MM.1S (cell line): ENCODE measurements around the gene NOXRED1.

Experiments used
- DNase-seq: peaks from one replicate; pipeline ENCODE4 v3.0.0-alpha.2; 2015
- H2AFZ ChIP-seq: fragments of 300-600 bp; sonication (generic); 2 replicates; pipeline ENCODE4 v1.6.0; 2016; ENCODE audit warnings: antibody characterized with exemption, low read length
- H3F3A ChIP-seq: fragments of 300-600 bp; sonication (generic); 2 replicates; pipeline ENCODE4 v1.6.1; 2016; ENCODE audit warnings: mild to moderate bottlenecking, antibody characterized with exemption, low read length, moderate library complexity, mixed read lengths; ENCODE audit not compliant: insufficient read depth
- H3K27ac ChIP-seq: fragments of 300-600 bp; sonication (generic); 2 replicates; pipeline ENCODE4 v1.5.1; 2016; ENCODE audit warnings: mild to moderate bottlenecking, low read length
- H3K27me3 ChIP-seq: fragments of 300-600 bp; sonication (generic); replicated peaks from 2 replicates; pipeline ENCODE4 v1.6.0; 2016; ENCODE audit warnings: low read length; ENCODE audit not compliant: insufficient read depth
- H3K36me3 ChIP-seq: fragments of 300-600 bp; sonication (generic); replicated peaks from 2 replicates; pipeline ENCODE4 v1.6.1; 2016; ENCODE audit warnings: mild to moderate bottlenecking, low read length, mixed read lengths; ENCODE audit not compliant: insufficient read depth
- H3K4me1 ChIP-seq: fragments of 300-600 bp; sonication (generic); 2 replicates; pipeline ENCODE4 v1.6.1; 2016; ENCODE audit warnings: low read length, mixed read lengths
- H3K4me2 ChIP-seq: fragments of 300-600 bp; sonication (generic); 2 replicates; pipeline ENCODE4 v1.6.0; 2016; ENCODE audit warnings: low read depth, low read length
- H3K4me3 ChIP-seq: fragments of 300-600 bp; sonication (generic); 2 replicates; pipeline ENCODE4 v1.5.1; 2016; ENCODE audit warnings: low read length, mixed read lengths
- H3K79me2 ChIP-seq: fragments of 300-600 bp; sonication (generic); 2 replicates; pipeline ENCODE4 v1.6.1; 2016; ENCODE audit warnings: mixed run types, low read length, mixed read lengths
- H3K9ac ChIP-seq: fragments of 300-600 bp; sonication (generic); 2 replicates; pipeline ENCODE4 v1.6.1; 2016; ENCODE audit warnings: low read length, mixed read lengths
- H3K9me2 ChIP-seq: fragments of 300-600 bp; sonication (generic); replicated peaks from 2 replicates; pipeline ENCODE4 v1.6.1; 2016; ENCODE audit warnings: mild to moderate bottlenecking, low read length, mixed read lengths; ENCODE audit not compliant: insufficient read depth
- H3K9me3 ChIP-seq: fragments of 300-600 bp; sonication (generic); replicated peaks from 2 replicates; pipeline ENCODE4 v1.6.1; 2016; ENCODE audit warnings: mild to moderate bottlenecking, low read length, mixed read lengths; ENCODE audit not compliant: insufficient read depth
- H4K20me1 ChIP-seq: fragments of 300-600 bp; sonication (generic); 2 replicates; pipeline ENCODE4 v1.6.1; 2016; ENCODE audit warnings: mild to moderate bottlenecking, low read length, moderate library complexity, mixed read lengths; ENCODE audit not compliant: insufficient read depth
- CTCF ChIP-seq: fragments of 300-600 bp; sonication (generic); IDR thresholded peaks from 2 replicates; pipeline ENCODE4 v1.5.1; 2016; ENCODE audit warnings: antibody characterized with exemption, low read length, mixed read lengths
- EZH2 ChIP-seq: fragments of 300-600 bp; sonication (generic); optimal IDR thresholded peaks from 2 replicates; pipeline ENCODE3; 2017; ENCODE audit warnings: low read depth, mild to moderate bottlenecking, antibody characterized with exemption, low read length, mixed read lengths
- EZH2phosphoT487 ChIP-seq: fragments of 300-600 bp; sonication (generic); IDR thresholded peaks from 2 replicates; pipeline ENCODE4 v1.6.1; 2018; ENCODE audit warnings: antibody characterized with exemption, low read length

NOXRED1 gene

GRCh38 chr14:77372304-77372841, 51.0 kb downstream of the NOXRED1 start:
- Histone ChIP-seq H3K9me2 (no peaks in the 10 kb centered on the region), H3K4me2 (no peak overlapping the region), H3K4me1 (0 out of 2 replicates have a peak, but pooled peaks cover 3% of the 10 kb centered on the region), H3K27me3 (no peaks in the 10 kb centered on the region), H2AFZ (no peak overlapping the region), H3K79me2 (peaks cover 10% of the 10 kb centered on the region; the same call in 1 of the 2 replicates), H3K9ac (no peak overlapping the region), H3K9me3 (no peaks in the 10 kb centered on the region), H4K20me1 (no peaks in the 10 kb centered on the region), H3K4me3 (no peak overlapping the region), H3K27ac (no peak overlapping the region), H3F3A (no peaks in the 10 kb centered on the region), H3K36me3 (no peaks in the 10 kb centered on the region)
- DNase-seq: no peak
- TF ChIP-seq EZH2phosphoT487 (no peak), EZH2 (no peak), CTCF (no peak)

GRCh38 chr14:77369285-77369684, 54.0 kb downstream of the NOXRED1 start:
- H4K20me1 ChIP-seq: no peaks in the 10 kb centered on the region
- H3F3A ChIP-seq: no peaks in the 10 kb centered on the region
- H3K79me2 ChIP-seq: no peaks in the 10 kb centered on the region
- H3K4me1 ChIP-seq: no peaks in the 10 kb centered on the region
- H3K4me2 ChIP-seq: no peak overlapping the region
- no peaks in the 10 kb centered on the region for H3K9me3 ChIP-seq
- H3K9ac ChIP-seq: no peak overlapping the region
- H3K36me3 ChIP-seq: no peaks in the 10 kb centered on the region
- H3K27me3 ChIP-seq: no peaks in the 10 kb centered on the region
- H3K27ac ChIP-seq: no peak overlapping the region
- no peaks in the 10 kb centered on the region for H3K9me2 ChIP-seq
- no peak overlapping the region for H3K4me3 ChIP-seq
- no peak for DNase-seq
- no peak overlapping the region for H2AFZ ChIP-seq
- TF ChIP-seq EZH2: no peak
- TF ChIP-seq CTCF: no peak
- TF ChIP-seq EZH2phosphoT487: no peak

GRCh38 chr14:77364146-77364545, 59.2 kb downstream of the NOXRED1 start:
- H2AFZ ChIP-seq: no peak overlapping the region
- H3K27me3 ChIP-seq: no peaks in the 10 kb centered on the region
- H3K4me1 ChIP-seq: no peaks in the 10 kb centered on the region
- TF ChIP-seq EZH2: no peak
- no peaks in the 10 kb centered on the region for H3K36me3 ChIP-seq
- no peak overlapping the region for H3K27ac ChIP-seq
- no peaks in the 10 kb centered on the region for H3K79me2 ChIP-seq
- H3K4me3 ChIP-seq: no peak overlapping the region
- DNase-seq: no peak
- H3F3A ChIP-seq: no peaks in the 10 kb centered on the region
- no peaks in the 10 kb centered on the region for H4K20me1 ChIP-seq
- no peaks in the 10 kb centered on the region for H3K9me2 ChIP-seq
- H3K9ac ChIP-seq: no peak overlapping the region
- H3K4me2 ChIP-seq: no peak overlapping the region
- no peaks in the 10 kb centered on the region for H3K9me3 ChIP-seq

GRCh38 chr14:77359626-77360025, 63.7 kb downstream of the NOXRED1 start:
- no peak overlapping the region for H3K4me3 ChIP-seq
- no peak for DNase-seq
- no peaks in the 10 kb centered on the region for H4K20me1 ChIP-seq
- H3K9me3 ChIP-seq: no peaks in the 10 kb centered on the region
- no peak for TF ChIP-seq EZH2
- TF ChIP-seq EZH2phosphoT487: no peak
- no peak for TF ChIP-seq CTCF
- no peak overlapping the region for H2AFZ ChIP-seq
- no peak overlapping the region for H3K9ac ChIP-seq
- H3F3A ChIP-seq: no peaks in the 10 kb centered on the region
- no peaks in the 10 kb centered on the region for H3K79me2 ChIP-seq
- H3K4me1 ChIP-seq: no peaks in the 10 kb centered on the region
- no peaks in the 10 kb centered on the region for H3K36me3 ChIP-seq
- no peak overlapping the region for H3K4me2 ChIP-seq
- H3K9me2 ChIP-seq: no peaks in the 10 kb centered on the region
- H3K27me3 ChIP-seq: no peaks in the 10 kb centered on the region
- no peak overlapping the region for H3K27ac ChIP-seq
